ENCODE data around the gene OAS1.
"Not testable (repeated sequence)": the region's sequence is repeated elsewhere in the genome, so short reads cannot be mapped to it uniquely, and the experiment has no call there.

Gene OAS1

GRCh38 chr12:112900298-112901145 is 6.2 kb upstream of the OAS1 start:
- DNase-seq (ENCODE audit: extremely low read depth in 1 of 2, low read depth in 1 of 2) = peak in 1 of 2 donors; percentile 21

- no peak for DNase-seq (ENCODE audit: extremely low read depth in 1 of 2, low read depth in 1 of 2)
Measured at GRCh38 chr12:112901271-112901670, 5.5 kb upstream of the OAS1 start.

DNA sequence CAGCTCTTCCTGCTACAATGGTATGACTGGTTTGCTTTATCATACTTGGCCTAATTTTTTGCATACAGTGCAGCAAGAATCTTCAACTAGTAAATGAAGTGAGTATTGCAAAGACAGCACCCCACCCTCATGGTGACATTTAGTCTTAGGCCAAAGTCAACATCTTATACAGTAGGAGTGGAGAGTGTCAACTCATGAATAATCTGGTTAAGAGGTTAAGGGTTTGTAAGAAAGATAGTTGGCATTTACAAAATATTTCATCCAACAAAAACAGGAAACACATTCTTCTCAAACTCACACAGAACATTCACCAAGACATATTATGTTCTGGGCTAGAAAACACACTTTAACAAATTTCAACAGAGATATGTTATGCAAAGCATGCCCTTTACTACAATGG is 2.2 kb upstream of the OAS1 start:
- DNase-seq (ENCODE audit: extremely low read depth in 1 of 2, low read depth in 1 of 2) = no peak

DNA sequence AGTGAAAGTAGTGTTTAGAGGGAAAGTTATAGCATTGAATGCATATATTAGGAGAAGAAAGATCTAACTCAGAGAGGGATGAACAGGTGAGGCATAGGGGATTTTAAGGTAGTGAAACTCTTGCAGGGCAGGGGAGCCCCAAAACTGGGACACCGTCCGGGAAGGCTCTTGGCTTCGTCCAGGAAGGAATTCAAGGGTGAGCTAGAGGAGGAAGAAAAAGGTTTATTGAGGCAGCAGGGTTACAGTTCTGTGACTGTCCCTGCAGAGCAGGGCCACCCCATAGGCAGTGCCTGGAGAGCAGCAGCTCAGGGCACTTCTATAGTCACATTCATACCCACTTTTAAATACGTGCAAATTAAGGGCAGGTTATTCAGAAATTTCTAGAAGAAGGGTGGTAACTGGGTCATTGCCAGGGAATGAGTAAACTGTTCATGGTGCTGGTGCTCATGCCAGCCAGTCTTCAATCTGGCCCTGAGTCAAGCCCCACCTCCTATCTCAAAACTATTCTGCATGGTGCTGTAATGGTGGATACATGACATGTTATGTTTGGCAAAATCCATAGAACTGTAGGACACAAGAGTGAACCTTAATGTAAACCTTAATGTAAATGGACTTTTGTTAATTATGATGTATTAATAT is 1.2 kb upstream of the OAS1 start:
- DNase-seq (ENCODE audit: extremely low read depth in 1 of 2, low read depth in 1 of 2) = no peak

DNA sequence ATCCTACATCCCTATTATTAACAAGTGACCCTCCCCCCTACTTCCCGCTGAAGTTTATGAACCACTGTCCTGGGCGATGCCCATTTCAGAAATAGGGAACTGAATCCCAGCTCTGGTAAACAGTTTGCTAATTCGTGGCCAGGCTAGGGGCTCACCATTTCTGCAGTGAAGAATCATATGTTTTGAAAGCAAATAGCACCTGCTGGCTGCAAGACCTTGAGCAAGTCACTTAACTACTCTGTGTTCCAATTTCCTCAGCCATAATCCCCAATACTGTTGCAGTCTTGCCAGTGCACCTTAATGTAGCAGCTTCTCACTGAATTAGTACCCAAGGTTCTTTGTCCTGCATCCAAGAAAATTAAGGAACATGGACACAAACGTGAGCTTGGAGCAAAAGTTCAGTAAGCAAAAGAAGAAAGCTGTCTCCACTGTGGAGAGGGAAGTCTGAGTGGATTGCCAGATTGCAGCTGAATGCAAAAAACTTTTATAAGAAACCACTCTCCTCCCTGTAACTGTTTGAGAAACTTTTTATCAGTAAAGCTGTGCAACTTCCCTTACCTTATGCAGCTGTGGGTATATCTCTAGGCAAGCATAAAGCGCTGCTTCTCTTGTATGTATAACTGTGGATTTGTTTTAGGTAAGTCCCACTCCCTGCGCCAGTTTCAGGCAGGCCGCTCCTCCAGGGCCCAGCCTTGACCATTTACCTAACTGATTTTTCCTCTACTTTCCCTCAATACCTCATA is 824 bp downstream of the OAS1 start:
- no peak for DNase-seq (ENCODE audit: extremely low read depth in 1 of 2, low read depth in 1 of 2)

GRCh38 chr12:112908548-112908947 is 1.8 kb downstream of the OAS1 start:
- DNase-seq (ENCODE audit: extremely low read depth in 1 of 2, low read depth in 1 of 2) = no peak

DNA sequence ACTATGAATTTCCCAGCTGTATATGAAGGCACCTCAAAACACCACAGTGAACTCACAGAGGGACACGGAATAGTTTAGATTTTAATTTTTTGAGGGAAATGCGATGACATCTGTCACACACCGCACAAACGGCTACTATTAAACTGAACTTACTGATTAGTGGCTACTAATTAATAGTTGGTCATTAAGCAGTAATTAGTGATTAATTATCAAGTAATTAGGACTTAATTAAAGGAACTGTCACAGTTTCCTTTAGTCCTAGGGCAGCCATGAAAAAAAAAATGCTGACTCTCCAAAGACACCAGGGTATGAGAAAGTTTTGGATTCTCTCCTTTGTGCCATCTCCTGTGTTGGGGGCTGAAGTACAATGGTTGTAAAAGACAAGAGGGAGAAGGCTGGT is 2.9 kb downstream of the OAS1 start:
- DNase-seq (ENCODE audit: extremely low read depth in 1 of 2, low read depth in 1 of 2) = no peak

DNA sequence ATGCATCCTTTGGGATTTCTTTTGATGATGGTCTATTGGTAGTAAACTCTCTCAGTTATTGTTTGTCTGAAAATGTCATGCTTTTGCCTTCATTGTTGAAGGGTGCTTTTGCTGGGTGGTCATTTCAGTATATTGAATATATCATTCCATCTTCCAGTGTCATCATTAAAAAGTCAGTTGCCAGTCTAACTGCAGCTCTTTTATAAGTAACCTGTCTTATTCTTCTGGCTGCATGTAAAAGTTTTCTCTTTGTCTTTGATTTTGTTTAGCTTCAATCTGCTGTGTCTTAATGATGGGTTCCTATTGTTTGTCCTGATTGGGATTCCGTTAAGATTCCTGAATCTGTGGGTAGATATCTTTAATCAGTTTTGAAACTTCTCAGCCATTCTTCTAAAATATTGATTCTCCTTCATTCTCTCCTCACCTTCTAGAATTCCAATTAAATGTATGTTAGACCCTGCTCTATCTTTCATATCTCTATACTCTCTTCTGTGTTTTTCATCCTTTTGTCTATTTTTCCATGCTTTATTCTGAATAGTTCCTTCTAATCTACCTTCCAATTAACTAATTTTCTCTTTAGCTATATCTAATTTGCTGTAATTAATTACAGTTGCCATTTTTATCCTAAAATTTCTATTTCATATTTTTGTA is 6.4 kb downstream of the OAS1 start:
- no peak for DNase-seq (ENCODE audit: extremely low read depth in 1 of 2, low read depth in 1 of 2)

- DNase-seq (ENCODE audit: extremely low read depth in 1 of 2, low read depth in 1 of 2) = not testable (repeated sequence)
Measured at GRCh38 chr12:112913888-112914287, 7.1 kb downstream of the OAS1 start.

GRCh38 chr12:112916270-112916669 is 9.5 kb downstream of the OAS1 start:
- no peak for DNase-seq (ENCODE audit: extremely low read depth in 1 of 2, low read depth in 1 of 2)

GRCh38 chr12:112919121-112919520 is 12.4 kb downstream of the OAS1 start:
- no peak for DNase-seq (ENCODE audit: extremely low read depth in 1 of 2, low read depth in 1 of 2)

DNA sequence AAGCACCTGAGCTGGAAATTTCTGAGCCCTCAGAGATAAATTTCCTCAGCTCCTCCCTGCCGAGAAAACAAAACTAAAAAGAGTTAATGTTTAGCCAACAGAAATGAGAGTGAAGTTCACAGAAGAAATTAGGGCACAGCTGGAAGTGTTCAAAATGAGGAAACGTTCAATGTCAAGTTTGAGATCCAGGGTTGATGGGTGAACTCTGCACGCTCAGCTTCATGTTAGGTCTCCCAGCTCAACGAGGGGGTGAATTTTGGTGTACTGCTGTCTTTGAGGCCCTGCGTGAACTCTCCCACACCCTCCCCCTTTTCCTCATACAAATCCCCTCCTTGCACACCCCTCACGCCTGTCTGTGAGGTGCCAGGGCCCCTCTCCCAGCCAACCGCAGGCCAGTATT is 18.2 kb downstream of the OAS1 start:
- no peak for DNase-seq (ENCODE audit: extremely low read depth in 1 of 2, low read depth in 1 of 2)

GRCh38 chr12:112926416-112927033 is 19.8 kb downstream of the OAS1 start:
- DNase-seq (ENCODE audit: extremely low read depth in 1 of 2, low read depth in 1 of 2) = not testable (repeated sequence)

- no peak for DNase-seq (ENCODE audit: extremely low read depth in 1 of 2, low read depth in 1 of 2)
Measured at GRCh38 chr12:112927475-112927874, 20.7 kb downstream of the OAS1 start.

GRCh38 chr12:112927925-112928324 is 21.2 kb downstream of the OAS1 start:
- DNase-seq (ENCODE audit: extremely low read depth in 1 of 2, low read depth in 1 of 2) = no peak

GRCh38 chr12:112928978-112929377 is 22.2 kb downstream of the OAS1 start:
- no peak for DNase-seq (ENCODE audit: extremely low read depth in 1 of 2, low read depth in 1 of 2)

DNA sequence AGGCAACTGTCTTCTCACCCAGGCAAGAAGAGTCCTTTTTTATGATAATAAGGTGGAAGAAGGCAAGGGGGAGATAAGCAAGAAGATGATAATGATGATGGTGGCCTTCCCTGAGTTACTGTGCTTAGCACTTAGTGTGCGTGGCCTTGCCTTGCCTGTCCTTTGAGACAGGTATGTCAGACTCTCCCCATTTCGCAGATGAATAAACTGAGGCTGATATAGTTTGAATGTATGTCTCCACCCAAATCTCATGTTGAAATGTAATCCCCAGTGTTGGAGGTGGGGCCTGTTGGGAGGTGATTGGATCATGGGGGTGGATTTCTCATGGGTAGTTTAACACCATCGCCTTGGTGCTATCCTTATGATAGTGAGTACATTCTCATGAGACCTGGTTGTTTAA is 23.0 kb downstream of the OAS1 start:
- DNase-seq (ENCODE audit: extremely low read depth in 1 of 2, low read depth in 1 of 2) = no peak

- DNase-seq (ENCODE audit: extremely low read depth in 1 of 2, low read depth in 1 of 2) = no peak
Measured at GRCh38 chr12:112930350-112930749, 23.6 kb downstream of the OAS1 start.

- no peak for DNase-seq (ENCODE audit: extremely low read depth in 1 of 2, low read depth in 1 of 2)
Measured at GRCh38 chr12:112932485-112933128, 25.8 kb downstream of the OAS1 start.

DNA sequence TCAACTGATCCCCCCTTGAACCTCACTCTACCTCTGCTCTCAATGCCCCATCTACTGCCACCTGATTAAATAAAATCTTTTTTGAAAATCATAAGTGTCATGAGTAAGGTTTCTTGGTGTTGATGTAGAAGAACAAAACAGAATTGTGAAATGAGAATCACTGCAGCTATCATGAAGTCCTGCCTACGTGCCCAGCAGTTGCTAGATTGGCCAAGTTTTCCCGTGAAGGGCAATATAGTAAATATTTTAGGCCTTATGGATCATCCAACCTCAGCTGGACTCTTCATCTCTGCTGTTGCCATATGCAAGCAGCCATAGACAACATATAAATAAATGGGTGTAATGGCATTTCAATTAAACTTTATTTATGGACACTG is 26.4 kb downstream of the OAS1 start:
- DNase-seq (ENCODE audit: extremely low read depth in 1 of 2, low read depth in 1 of 2) = no peak

All from stimulated activated CD8-positive, alpha-beta memory T cell treated with anti-CD3 and anti-CD28 coated beads, Interleukin-7, amount 100 ng/mL, for 48 hours (primary cell).